HepG2 (cell line): ENCODE data around the gene SOCS1. TPM values are rescaled to one million over a fixed set of nuclear protein-coding genes. Genes with fewer than 3 reads are reported as not detected.

Experiments used
- ATF5 ChIP-seq: sonication (generic); formaldehyde crosslinking; IDR thresholded peaks from 2 replicates; pipeline ENCODE4 v1.4.0; 2020; ENCODE audit warnings: mild to moderate bottlenecking, low read depth, missing genetic modification reagents
- GLI4 ChIP-seq: sonication (generic); formaldehyde crosslinking; IDR thresholded peaks from 2 replicates; pipeline ENCODE4 v1.5.1; 2020; ENCODE audit warnings: missing genetic modification reagents, mild to moderate bottlenecking, moderate library complexity, borderline replicate concordance
- LRRFIP1 ChIP-seq: sonication (generic); formaldehyde crosslinking; conservative IDR thresholded peaks from 2 replicates; pipeline ENCODE4 v1.4.0; 2020; ENCODE audit warnings: missing genetic modification reagents
- MIXL1 ChIP-seq: IDR thresholded peaks from 2 replicates; pipeline ENCODE4 v1.6.1; 2016
- NAIF1 ChIP-seq: sonication (generic); formaldehyde crosslinking; IDR thresholded peaks from 2 replicates; pipeline ENCODE4 v1.5.0; 2020; ENCODE audit warnings: mild to moderate bottlenecking, missing genetic modification reagents, borderline replicate concordance
- NR2F6 ChIP-seq, 2 experiments: IDR thresholded peaks; 2 replicates each; pipeline ENCODE4 v1.6.1; 2016; ENCODE audit warnings: antibody characterized with exemption in 1 of 2, mild to moderate bottlenecking in 1 of 2
- RBM22 ChIP-seq: fragments of 200-400 bp; formaldehyde crosslinking; optimal IDR thresholded peaks from 2 replicates; pipeline ENCODE3; 2017; ENCODE audit warnings: mild to moderate bottlenecking, low read length, moderate library complexity
- SYNCRIP ChIP-seq: fragments of 200-400 bp; formaldehyde crosslinking; IDR thresholded peaks from 2 replicates; pipeline ENCODE4 v1.6.1; 2018; ENCODE audit warnings: mild to moderate bottlenecking, low read depth, low read length; ENCODE audit not compliant: insufficient read depth
- TBX2 ChIP-seq: sonication (generic); formaldehyde crosslinking; IDR thresholded peaks from 2 replicates; pipeline ENCODE4 v1.5.0; 2020; ENCODE audit warnings: missing genetic modification reagents, mild to moderate bottlenecking, borderline replicate concordance
- THRA ChIP-seq: sonication (generic); formaldehyde crosslinking; IDR thresholded peaks from 2 replicates; pipeline ENCODE4 v1.4.0; 2020; ENCODE audit warnings: missing genetic modification reagents, borderline replicate concordance
- TMF1 ChIP-seq: sonication (generic); formaldehyde crosslinking; IDR thresholded peaks from 2 replicates; pipeline ENCODE4 v1.8.1; 2022; ENCODE audit warnings: low read depth, missing genetic modification reagents
- ZC3H13 ChIP-seq: sonication (generic); formaldehyde crosslinking; IDR thresholded peaks from 2 replicates; pipeline ENCODE4 v1.8.1; 2023; ENCODE audit warnings: mild to moderate bottlenecking, missing genetic modification reagents, moderate library complexity
- ZKSCAN8 ChIP-seq: IDR thresholded peaks from 2 replicates; pipeline ENCODE4 v1.6.1; 2016; ENCODE audit warnings: borderline replicate concordance, missing genetic modification reagents, missing compliant biosample characterization
- ZNF207 ChIP-seq: fragments of 450-650 bp; IDR thresholded peaks from 2 replicates; pipeline ENCODE4 v1.6.1; 2016; ENCODE audit warnings: antibody characterized with exemption, borderline replicate concordance
- ZNF292 ChIP-seq: sonication (generic); formaldehyde crosslinking; IDR thresholded peaks from 2 replicates; pipeline ENCODE4 v1.8.1; 2022; ENCODE audit warnings: mild to moderate bottlenecking, low read depth, missing genetic modification reagents, borderline replicate concordance
- polyA plus RNA-seq, 8 experiments: library from polyadenylated mRNA; depleted of rRNA in 3 of 8; stranded (reverse) in 7 of 8; unstranded in 1 of 8; fragments of >200 nt; fragmentation: Illumina TruSeq in 4 of 8; extraction: Trizol in 4 of 8; gene quantifications; 2 replicates each; pipeline versions ENCODE4 v1.2.1 to v1.2.3, GENCODE V29; 2011 to 2016; ENCODE audit warnings: low read depth in 4 of 8, missing spikeins in 1 of 8, mixed read lengths in 1 of 8; ENCODE audit not compliant: insufficient read depth in 1 of 8
- total RNA-seq, 5 experiments: library from RNA; depleted of rRNA; stranded (reverse); fragments of >200 nt; fragmentation: Illumina TruSeq; extraction: Trizol; gene quantifications; 2 replicates each; pipeline ENCODE4 v1.2.3, GENCODE V29; 2016; ENCODE audit warnings: low read depth in 1 of 5
- TF ChIP-seq, protein P1 (sequence below), 2 experiments: fragments of 450-650 bp in 1 of 2; sonication (generic) in 1 of 2; formaldehyde crosslinking; IDR thresholded peaks; 2 replicates each; pipeline versions ENCODE4 v1.5.0 to v1.8.0; 2020 to 2022; ENCODE audit warnings: mild to moderate bottlenecking in 1 of 2, missing genetic modification reagents in 1 of 2
- TF ChIP-seq, protein P2 (sequence below): sonication (generic); formaldehyde crosslinking; IDR thresholded peaks from 2 replicates; pipeline ENCODE4 v1.5.1; 2020; ENCODE audit warnings: mild to moderate bottlenecking, missing genetic modification reagents, moderate library complexity

SOCS1 gene
- total and polyA plus RNA-seq, 2 of the 13 experiments (the other 11 are each of a cell fraction or from before 2014, with no cell fraction given): 5.3 to 6.3 TPM

DNA sequence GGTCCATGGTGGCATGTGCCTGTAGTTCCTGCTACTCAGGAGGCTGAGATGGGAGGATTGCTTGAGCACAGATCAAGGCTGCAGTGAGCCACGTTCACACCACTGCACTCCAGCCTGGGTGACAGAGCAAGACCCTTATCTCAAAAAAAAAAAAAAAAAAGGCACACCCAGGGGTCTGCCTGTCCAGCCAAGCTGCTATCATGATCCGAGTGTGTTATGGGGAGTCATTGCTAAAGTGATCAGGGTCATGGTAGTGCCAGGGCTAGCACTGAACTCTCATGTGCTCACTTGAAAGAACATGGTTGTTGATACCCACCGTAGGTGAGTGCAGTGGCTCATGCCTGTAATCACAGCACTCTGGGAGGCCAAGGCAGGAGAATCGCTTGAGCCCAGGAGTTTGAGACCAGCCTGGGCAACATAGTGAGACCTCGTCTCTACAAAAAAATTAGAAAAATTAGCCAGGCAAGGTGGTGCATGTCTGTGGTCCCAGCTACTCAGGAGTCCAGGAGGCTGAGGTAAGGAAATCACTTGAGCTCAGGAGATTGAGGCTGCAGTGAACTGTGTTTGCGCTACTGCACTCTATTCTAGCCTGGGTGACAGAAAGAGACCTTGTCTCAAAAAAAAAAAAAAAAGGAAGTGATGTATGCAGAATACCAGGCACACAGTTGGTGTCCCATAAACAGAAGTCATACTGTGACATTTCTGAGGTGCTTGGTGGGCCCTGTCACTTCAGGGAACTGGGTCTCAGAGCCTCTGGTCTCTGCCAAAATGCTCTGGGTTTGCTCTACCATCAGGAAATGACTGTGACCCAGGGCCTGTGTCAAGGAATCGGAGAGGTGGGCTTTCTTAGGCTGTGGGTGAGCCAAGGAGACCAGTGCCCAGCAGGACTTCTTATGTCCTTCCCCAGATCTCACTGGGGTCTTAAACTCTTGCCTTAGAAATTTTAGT, 23.0 kb upstream of the SOCS1 start (continued):
- TF ChIP-seq THRA (CRISPR knock-in tag) (no peak), TMF1 (peak; percentile 88), NR2F6 (IDR thresholded peaks at IDR 0.05) (no peak), NR2F6 (CRISPR knock-in tag; IDR thresholded peaks at IDR 0.05) (peak; percentile 29; the same call in 1 of the 2 replicates), RBM22 (no peak), TBX2 (CRISPR knock-in tag) (no peak), ZKSCAN8 (CRISPR knock-in tag) (peak; percentile 58), LRRFIP1 (CRISPR knock-in tag) (no peak), ZNF292 (0 out of 2 replicates have a peak, but pooled peaks have one; percentile 51), MIXL1 (CRISPR knock-in tag) (no peak), NAIF1 (CRISPR knock-in tag) (no peak), SYNCRIP (no peak), ATF5 (peak; percentile 26; the same call in 1 of the 2 replicates), ZC3H13 (CRISPR knock-in tag) (0 out of 2 replicates have a peak, but pooled peaks have one; percentile 45), ZNF207 (no peak), GLI4 (CRISPR knock-in tag) (no peak; the same call in 1 of the 2 replicates)
- TF ChIP-seq, protein P1, sequence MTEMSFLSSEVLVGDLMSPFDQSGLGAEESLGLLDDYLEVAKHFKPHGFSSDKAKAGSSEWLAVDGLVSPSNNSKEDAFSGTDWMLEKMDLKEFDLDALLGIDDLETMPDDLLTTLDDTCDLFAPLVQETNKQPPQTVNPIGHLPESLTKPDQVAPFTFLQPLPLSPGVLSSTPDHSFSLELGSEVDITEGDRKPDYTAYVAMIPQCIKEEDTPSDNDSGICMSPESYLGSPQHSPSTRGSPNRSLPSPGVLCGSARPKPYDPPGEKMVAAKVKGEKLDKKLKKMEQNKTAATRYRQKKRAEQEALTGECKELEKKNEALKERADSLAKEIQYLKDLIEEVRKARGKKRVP (CRISPR knock-in tag; IDR thresholded peaks at IDR 0.05): no peak
- TF ChIP-seq, protein P2, sequence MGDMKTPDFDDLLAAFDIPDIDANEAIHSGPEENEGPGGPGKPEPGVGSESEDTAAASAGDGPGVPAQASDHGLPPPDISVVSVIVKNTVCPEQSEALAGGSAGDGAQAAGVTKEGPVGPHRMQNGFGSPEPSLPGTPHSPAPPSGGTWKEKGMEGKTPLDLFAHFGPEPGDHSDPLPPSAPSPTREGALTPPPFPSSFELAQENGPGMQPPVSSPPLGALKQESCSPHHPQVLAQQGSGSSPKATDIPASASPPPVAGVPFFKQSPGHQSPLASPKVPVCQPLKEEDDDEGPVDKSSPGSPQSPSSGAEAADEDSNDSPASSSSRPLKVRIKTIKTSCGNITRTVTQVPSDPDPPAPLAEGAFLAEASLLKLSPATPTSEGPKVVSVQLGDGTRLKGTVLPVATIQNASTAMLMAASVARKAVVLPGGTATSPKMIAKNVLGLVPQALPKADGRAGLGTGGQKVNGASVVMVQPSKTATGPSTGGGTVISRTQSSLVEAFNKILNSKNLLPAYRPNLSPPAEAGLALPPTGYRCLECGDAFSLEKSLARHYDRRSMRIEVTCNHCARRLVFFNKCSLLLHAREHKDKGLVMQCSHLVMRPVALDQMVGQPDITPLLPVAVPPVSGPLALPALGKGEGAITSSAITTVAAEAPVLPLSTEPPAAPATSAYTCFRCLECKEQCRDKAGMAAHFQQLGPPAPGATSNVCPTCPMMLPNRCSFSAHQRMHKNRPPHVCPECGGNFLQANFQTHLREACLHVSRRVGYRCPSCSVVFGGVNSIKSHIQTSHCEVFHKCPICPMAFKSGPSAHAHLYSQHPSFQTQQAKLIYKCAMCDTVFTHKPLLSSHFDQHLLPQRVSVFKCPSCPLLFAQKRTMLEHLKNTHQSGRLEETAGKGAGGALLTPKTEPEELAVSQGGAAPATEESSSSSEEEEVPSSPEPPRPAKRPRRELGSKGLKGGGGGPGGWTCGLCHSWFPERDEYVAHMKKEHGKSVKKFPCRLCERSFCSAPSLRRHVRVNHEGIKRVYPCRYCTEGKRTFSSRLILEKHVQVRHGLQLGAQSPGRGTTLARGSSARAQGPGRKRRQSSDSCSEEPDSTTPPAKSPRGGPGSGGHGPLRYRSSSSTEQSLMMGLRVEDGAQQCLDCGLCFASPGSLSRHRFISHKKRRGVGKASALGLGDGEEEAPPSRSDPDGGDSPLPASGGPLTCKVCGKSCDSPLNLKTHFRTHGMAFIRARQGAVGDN: peak; percentile 47; the same call in 1 of the 2 replicates
